Neural progenitor cell (in vitro differentiated cells): ENCODE data around the gene THRB. TPM values are rescaled to one million over a fixed set of nuclear protein-coding genes. Genes with fewer than 3 reads are reported as not detected.

Experiments
- DNase-seq: peaks from one replicate; pipeline ENCODE4 v3.0.0-alpha.2; 2016; ENCODE audit warnings: low spot score
- H2AFZ ChIP-seq: fragments of 200-600 bp; sonication (generic); replicated peaks from 2 replicates; pipeline ENCODE4 v1.6.1; 2016; ENCODE audit warnings: antibody characterized with exemption
- H3F3A ChIP-seq: fragments of 200-600 bp; sonication (generic); 2 replicates; pipeline ENCODE4 v1.6.1; 2016; ENCODE audit warnings: antibody characterized with exemption, low read depth
- H3K27ac ChIP-seq: fragments of 200-600 bp; sonication (generic); 2 replicates; pipeline ENCODE4 v1.5.1; 2016; ENCODE audit warnings: mild to moderate bottlenecking
- H3K27me3 ChIP-seq: fragments of 200-600 bp; sonication (generic); 2 replicates; pipeline ENCODE4 v1.6.1; 2016; ENCODE audit warnings: mild to moderate bottlenecking, moderate library complexity
- H3K36me3 ChIP-seq: fragments of 200-600 bp; sonication (generic); 2 replicates; pipeline ENCODE4 v1.5.1; 2016
- H3K4me1 ChIP-seq: fragments of 200-600 bp; sonication (generic); 2 replicates; pipeline ENCODE4 v1.6.1; 2016; ENCODE audit warnings: mixed run types
- H3K4me2 ChIP-seq: fragments of 200-600 bp; sonication (generic); 2 replicates; pipeline ENCODE4 v1.6.1; 2016
- H3K4me3 ChIP-seq: fragments of 200-600 bp; sonication (generic); 2 replicates; pipeline ENCODE4 v1.5.1; 2016
- H3K79me2 ChIP-seq: fragments of 200-600 bp; sonication (generic); 2 replicates; pipeline ENCODE4 v1.6.1; 2016; ENCODE audit warnings: low read depth
- H3K9ac ChIP-seq: fragments of 200-600 bp; sonication (generic); 2 replicates; pipeline ENCODE4 v1.6.1; 2016
- H3K9me3 ChIP-seq: fragments of 200-600 bp; sonication (generic); 2 replicates; pipeline ENCODE4 v1.5.1; 2016; ENCODE audit warnings: low read depth
- H4K20me1 ChIP-seq: fragments of 200-600 bp; sonication (generic); 2 replicates; pipeline ENCODE4 v1.6.1; 2016; ENCODE audit warnings: low read depth
- H3K27ac Mint-ChIP-seq: 3 replicates; pipeline ENCODE4 v1.8.0; 2021; ENCODE audit warnings: mixed read lengths
- H3K27me3 Mint-ChIP-seq: 2 replicates; pipeline ENCODE4 v1.8.0; 2022; ENCODE audit warnings: low read depth, mild to moderate bottlenecking, inconsistent platforms, moderate library complexity, mixed read lengths; ENCODE audit not compliant: insufficient read depth
- H3K36me3 Mint-ChIP-seq: 3 replicates; pipeline ENCODE4 v1.8.0; 2021; ENCODE audit warnings: mixed read lengths
- H3K4me1 Mint-ChIP-seq: 3 replicates; pipeline ENCODE4 v1.8.0; 2021; ENCODE audit warnings: mixed read lengths
- H3K4me3 Mint-ChIP-seq: 3 replicates; pipeline ENCODE4 v1.8.0; 2021; ENCODE audit warnings: mild to moderate bottlenecking, moderate library complexity, mixed read lengths
- H3K9me3 Mint-ChIP-seq: 3 replicates; pipeline ENCODE4 v1.8.0; 2020; ENCODE audit warnings: mixed read lengths
- EZH2 ChIP-seq: fragments of 200-600 bp; sonication (generic); IDR thresholded peaks from 2 replicates; pipeline ENCODE4 v1.6.1; 2017; ENCODE audit warnings: antibody characterized with exemption, mild to moderate bottlenecking, moderate library complexity
- EZH2phosphoT487 ChIP-seq: fragments of 200-600 bp; sonication (generic); IDR thresholded peaks from 2 replicates; pipeline ENCODE4 v1.6.1; 2017; ENCODE audit warnings: antibody characterized with exemption
- total RNA-seq: library from RNA; depleted of rRNA; stranded (reverse); fragments of >200 nt; gene quantifications from 2 replicates; pipeline ENCODE4 v1.2.3, GENCODE V29; 2015; ENCODE audit warnings: low replicate concordance
- TF ChIP-seq, protein P1 (sequence below): fragments of 200-600 bp; sonication (generic); IDR thresholded peaks from 2 replicates; pipeline ENCODE4 v1.5.1; 2017; ENCODE audit warnings: antibody characterized with exemption, mild to moderate bottlenecking

THRB gene
- total RNA-seq, 1 donor from 2014 or later = 1.2 TPM

DNA sequence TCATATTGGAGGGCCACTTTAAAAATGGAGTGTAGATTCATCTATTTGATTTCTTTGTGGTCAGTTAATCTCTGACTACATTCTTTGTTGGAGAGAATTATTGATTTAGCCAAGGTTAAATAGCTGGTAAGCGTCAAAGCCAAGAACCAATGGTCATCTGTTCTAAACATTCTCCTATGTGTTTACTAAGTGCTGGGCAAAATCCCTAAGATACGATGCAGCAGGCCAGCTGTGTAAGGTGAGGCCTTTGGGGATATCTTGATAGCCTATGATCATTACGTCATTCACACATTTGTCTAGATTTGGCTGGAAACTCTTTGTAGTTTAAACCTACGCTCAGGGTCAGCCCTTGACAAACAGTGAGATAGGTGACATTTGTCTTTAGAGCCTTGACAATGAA is 313.4 kb downstream of the THRB start:
- H3K9me3 Mint-ChIP-seq = no peaks in the 10 kb centered on the region
- TF ChIP-seq EZH2phosphoT487 (no peak), EZH2 (no peak)
- TF ChIP-seq, protein P1, sequence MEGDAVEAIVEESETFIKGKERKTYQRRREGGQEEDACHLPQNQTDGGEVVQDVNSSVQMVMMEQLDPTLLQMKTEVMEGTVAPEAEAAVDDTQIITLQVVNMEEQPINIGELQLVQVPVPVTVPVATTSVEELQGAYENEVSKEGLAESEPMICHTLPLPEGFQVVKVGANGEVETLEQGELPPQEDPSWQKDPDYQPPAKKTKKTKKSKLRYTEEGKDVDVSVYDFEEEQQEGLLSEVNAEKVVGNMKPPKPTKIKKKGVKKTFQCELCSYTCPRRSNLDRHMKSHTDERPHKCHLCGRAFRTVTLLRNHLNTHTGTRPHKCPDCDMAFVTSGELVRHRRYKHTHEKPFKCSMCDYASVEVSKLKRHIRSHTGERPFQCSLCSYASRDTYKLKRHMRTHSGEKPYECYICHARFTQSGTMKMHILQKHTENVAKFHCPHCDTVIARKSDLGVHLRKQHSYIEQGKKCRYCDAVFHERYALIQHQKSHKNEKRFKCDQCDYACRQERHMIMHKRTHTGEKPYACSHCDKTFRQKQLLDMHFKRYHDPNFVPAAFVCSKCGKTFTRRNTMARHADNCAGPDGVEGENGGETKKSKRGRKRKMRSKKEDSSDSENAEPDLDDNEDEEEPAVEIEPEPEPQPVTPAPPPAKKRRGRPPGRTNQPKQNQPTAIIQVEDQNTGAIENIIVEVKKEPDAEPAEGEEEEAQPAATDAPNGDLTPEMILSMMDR = no peak
- H3K4me2 ChIP-seq = no peak overlapping the region

GRCh38 chr3:24180616-24181015 is 314.0 kb downstream of the THRB start:
- H3K9me3 ChIP-seq = no peaks in the 10 kb centered on the region
- no peaks in the 10 kb centered on the region for H3K79me2 ChIP-seq
- no peak overlapping the region for H3K27ac ChIP-seq
- H3F3A ChIP-seq = no peaks in the 10 kb centered on the region
- no peaks in the 10 kb centered on the region for H3K36me3 Mint-ChIP-seq
- no peak overlapping the region for H2AFZ ChIP-seq
- H3K4me2 ChIP-seq = no peak overlapping the region
- no peaks in the 10 kb centered on the region for H3K4me1 Mint-ChIP-seq
- H3K27me3 Mint-ChIP-seq = no peaks in the 10 kb centered on the region
- H3K4me1 ChIP-seq = no peaks in the 10 kb centered on the region
- no peaks in the 10 kb centered on the region for H3K36me3 ChIP-seq
- DNase-seq = no peak
- TF ChIP-seq, protein P1 = no peak
- TF ChIP-seq EZH2 = no peak
- no peak for TF ChIP-seq EZH2phosphoT487
- H3K27me3 ChIP-seq = no peaks in the 10 kb centered on the region
- no peak overlapping the region for H3K9ac ChIP-seq
- no peak overlapping the region for H3K4me3 ChIP-seq
- no peaks in the 10 kb centered on the region for H3K9me3 Mint-ChIP-seq
- no peak overlapping the region for H3K4me3 Mint-ChIP-seq
- H3K27ac Mint-ChIP-seq = no peak overlapping the region
- H4K20me1 ChIP-seq = no peaks in the 10 kb centered on the region

More for the DNA sequence above, 313.4 kb downstream of the THRB start:
- Mint-ChIP-seq H3K36me3 (no peaks in the 10 kb centered on the region), H3K27me3 (no peaks in the 10 kb centered on the region), H3K4me1 (no peaks in the 10 kb centered on the region), H3K27ac (no peak overlapping the region), H3K4me3 (no peak overlapping the region)
- H3K36me3 ChIP-seq = no peaks in the 10 kb centered on the region
- no peaks in the 10 kb centered on the region for H3K9me3 ChIP-seq
- H3K9ac ChIP-seq = no peak overlapping the region
- DNase-seq = no peak
- no peaks in the 10 kb centered on the region for H4K20me1 ChIP-seq
- no peaks in the 10 kb centered on the region for H3F3A ChIP-seq
- no peaks in the 10 kb centered on the region for H3K79me2 ChIP-seq
- no peak overlapping the region for H3K4me3 ChIP-seq
- no peaks in the 10 kb centered on the region for H3K4me1 ChIP-seq
- no peak overlapping the region for H3K27ac ChIP-seq
- no peaks in the 10 kb centered on the region for H3K27me3 ChIP-seq
- no peak overlapping the region for H2AFZ ChIP-seq

GRCh38 chr3:24177201-24177600 is 317.4 kb downstream of the THRB start:
- no peaks in the 10 kb centered on the region for H3K4me1 Mint-ChIP-seq
- H3K4me1 ChIP-seq = no peaks in the 10 kb centered on the region
- H3K79me2 ChIP-seq = no peaks in the 10 kb centered on the region
- H3K27me3 Mint-ChIP-seq = no peaks in the 10 kb centered on the region
- H3K4me3 Mint-ChIP-seq = no peak overlapping the region
- no peak overlapping the region for H2AFZ ChIP-seq
- H3K9me3 ChIP-seq = no peaks in the 10 kb centered on the region
- H3K27ac Mint-ChIP-seq = no peak overlapping the region
- no peaks in the 10 kb centered on the region for H3K36me3 Mint-ChIP-seq
- H3K4me3 ChIP-seq = no peak overlapping the region
- no peaks in the 10 kb centered on the region for H3K36me3 ChIP-seq
- H3K9ac ChIP-seq = no peak overlapping the region
- H4K20me1 ChIP-seq = no peaks in the 10 kb centered on the region
- H3F3A ChIP-seq = no peaks in the 10 kb centered on the region
- H3K27me3 ChIP-seq = no peaks in the 10 kb centered on the region
- TF ChIP-seq EZH2phosphoT487 (no peak), EZH2 (no peak)
- TF ChIP-seq, protein P1 = no peak
- H3K4me2 ChIP-seq = no peak overlapping the region
- no peaks in the 10 kb centered on the region for H3K9me3 Mint-ChIP-seq
- DNase-seq = no peak
- no peak overlapping the region for H3K27ac ChIP-seq

DNA sequence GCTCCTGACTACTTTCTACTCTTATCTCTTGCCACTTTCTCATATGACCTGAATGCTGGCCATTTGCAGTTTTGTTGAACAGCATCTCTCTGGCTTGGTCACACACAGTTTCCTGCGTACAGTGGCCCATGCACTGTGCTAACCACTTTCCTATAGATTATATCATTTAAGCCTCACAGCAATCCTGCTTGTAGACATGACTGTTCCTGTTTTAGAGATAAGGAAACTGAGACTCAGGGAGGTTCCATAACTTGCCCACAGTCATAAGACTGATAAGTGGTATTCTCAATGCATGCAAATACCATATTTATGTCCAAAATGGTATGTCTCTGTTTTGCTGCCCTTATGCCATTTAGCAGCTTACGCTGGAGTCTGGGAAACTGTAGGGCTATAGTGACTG is 320.0 kb downstream of the THRB start:
- no peak for TF ChIP-seq EZH2
- TF ChIP-seq, protein P1 = no peak
- TF ChIP-seq EZH2phosphoT487 = no peak
- no peak overlapping the region for H3K4me3 Mint-ChIP-seq
- H3K36me3 Mint-ChIP-seq = no peaks in the 10 kb centered on the region
- no peak overlapping the region for H3K4me2 ChIP-seq
- DNase-seq = no peak
- no peaks in the 10 kb centered on the region for H3K36me3 ChIP-seq
- no peaks in the 10 kb centered on the region for H3F3A ChIP-seq
- H3K27me3 Mint-ChIP-seq = no peaks in the 10 kb centered on the region
- no peak overlapping the region for H3K4me3 ChIP-seq
- H3K9ac ChIP-seq = no peak overlapping the region
- no peaks in the 10 kb centered on the region for H3K9me3 Mint-ChIP-seq
- H3K27ac ChIP-seq = no peak overlapping the region
- H3K27me3 ChIP-seq = no peaks in the 10 kb centered on the region
- no peak overlapping the region for H3K27ac Mint-ChIP-seq
- no peaks in the 10 kb centered on the region for H3K79me2 ChIP-seq
- no peaks in the 10 kb centered on the region for H3K4me1 Mint-ChIP-seq
- no peaks in the 10 kb centered on the region for H3K9me3 ChIP-seq
- no peaks in the 10 kb centered on the region for H3K4me1 ChIP-seq
- H4K20me1 ChIP-seq = no peaks in the 10 kb centered on the region
- H2AFZ ChIP-seq = no peak overlapping the region
